CD4-positive, alpha-beta T cell (primary cell): ENCODE results near the gene PPDPF. TPM values are rescaled to one million over a fixed set of nuclear protein-coding genes. Genes with fewer than 3 reads are reported as not detected.

Experiments
- ATAC-seq: fragments of 200-7000 bp; cut with Tn5 transposase; one replicate; pipeline ENCODE4 v1.10.0; 2022; ENCODE audit warnings: mild to moderate bottlenecking; ENCODE audit not compliant: poor library complexity
- CTCF ChIA-PET: fragments of 350-600 bp; sonication (Branson Sonifier 250); formaldehyde crosslinking; loops from one replicate; lab custom pipeline; 2021; ENCODE audit warnings: antibody characterized with exemption, inconsistent platforms; lab: Charles Lee
- POLR2A ChIA-PET: fragments of 350-600 bp; sonication (Branson Sonifier 250); formaldehyde crosslinking; loops from one replicate; lab custom pipeline; 2021; ENCODE audit warnings: antibody characterized with exemption, inconsistent platforms; lab: Charles Lee
- DNase-seq, 14 experiments: peaks; one replicate each; pipeline ENCODE4 v3.0.0-alpha.2; 2013 to 2020; ENCODE audit warnings: mixed read lengths in 2 of 14
- H3K27ac ChIP-seq, 2 donors: one replicate each; pipeline versions ENCODE4 v1.5.1 to v1.7.0; 2013; ENCODE audit warnings: low read length in 2 of 2, low read depth in 1 of 2, mild to moderate bottlenecking in 1 of 2
- H3K27me3 ChIP-seq, 2 experiments: 1 replicate in 1 of 2; 2 replicates in 1 of 2; pipeline versions ENCODE4 v1.6.1 to v1.7.0; 2013; ENCODE audit warnings: low read length in 2 of 2, control low read depth in 1 of 2, mild to moderate bottlenecking in 1 of 2, moderate library complexity in 1 of 2; ENCODE audit not compliant: insufficient read depth in 2 of 2, control insufficient read depth in 1 of 2
- H3K36me3 ChIP-seq: one replicate; pipeline ENCODE4 v1.6.1; 2013; ENCODE audit warnings: low read length, control low read depth; ENCODE audit not compliant: insufficient read depth
- H3K4me1 ChIP-seq: one replicate; pipeline ENCODE4 v1.6.1; 2013; ENCODE audit warnings: low read length, control low read depth; ENCODE audit not compliant: insufficient read depth
- H3K4me3 ChIP-seq: one replicate; pipeline ENCODE4 v1.5.1; 2013; ENCODE audit warnings: mild to moderate bottlenecking, low read length, moderate library complexity
- H3K9me3 ChIP-seq, 2 experiments: 1 replicate in 1 of 2; 2 replicates in 1 of 2; pipeline versions ENCODE4 v1.6.1 to v1.7.0; 2013; ENCODE audit warnings: low read length in 2 of 2, mild to moderate bottlenecking in 2 of 2, control low read depth in 1 of 2, moderate library complexity in 1 of 2; ENCODE audit not compliant: control insufficient read depth in 1 of 2, insufficient read depth in 1 of 2
- H3K27ac Mint-ChIP-seq: one replicate; pipeline ENCODE4 v1.8.0; 2020; ENCODE audit warnings: mixed read lengths
- H3K27me3 Mint-ChIP-seq: one replicate; pipeline ENCODE4 v1.8.0; 2021; ENCODE audit warnings: mixed read lengths
- H3K36me3 Mint-ChIP-seq: one replicate; pipeline ENCODE4 v1.8.0; 2021; ENCODE audit warnings: low read depth, mixed read lengths
- H3K4me1 Mint-ChIP-seq: one replicate; pipeline ENCODE4 v1.8.0; 2021; ENCODE audit warnings: low read depth, mixed read lengths
- H3K4me3 Mint-ChIP-seq: one replicate; pipeline ENCODE4 v1.8.0; 2020; ENCODE audit warnings: mild to moderate bottlenecking, mixed read lengths
- H3K9me3 Mint-ChIP-seq: one replicate; pipeline ENCODE4 v1.8.0; 2020; ENCODE audit warnings: mixed read lengths
- intact Hi-C, 2 experiments: fragments of 100-400 bp; cut with DNase I in 1 of 2; cut with micrococcal nuclease in 1 of 2; formaldehyde crosslinking; loops; one replicate each; pipeline versions ENCODE4 v1.15.1 to v1.9.0; 2023 to 2025; cut with DNase I, micrococcal nuclease
- total RNA-seq, 174 experiments: library from RNA in 2 of 174; stranded (reverse) in 2 of 174; gene quantifications; one replicate each; pipeline ENCODE4 v1.2.3 and lab custom pipeline; 2021 to 2026
- TF ChIP-seq, protein P1 (sequence below): fragments of 200-600 bp; IDR thresholded peaks from one replicate; pipeline ENCODE4 v1.8.0; 2022; ENCODE audit warnings: antibody characterized with exemption, mild to moderate bottlenecking

PPDPF gene
- total RNA-seq, 2 experiments from 2014 or later = 249 to 251 TPM

DNA sequence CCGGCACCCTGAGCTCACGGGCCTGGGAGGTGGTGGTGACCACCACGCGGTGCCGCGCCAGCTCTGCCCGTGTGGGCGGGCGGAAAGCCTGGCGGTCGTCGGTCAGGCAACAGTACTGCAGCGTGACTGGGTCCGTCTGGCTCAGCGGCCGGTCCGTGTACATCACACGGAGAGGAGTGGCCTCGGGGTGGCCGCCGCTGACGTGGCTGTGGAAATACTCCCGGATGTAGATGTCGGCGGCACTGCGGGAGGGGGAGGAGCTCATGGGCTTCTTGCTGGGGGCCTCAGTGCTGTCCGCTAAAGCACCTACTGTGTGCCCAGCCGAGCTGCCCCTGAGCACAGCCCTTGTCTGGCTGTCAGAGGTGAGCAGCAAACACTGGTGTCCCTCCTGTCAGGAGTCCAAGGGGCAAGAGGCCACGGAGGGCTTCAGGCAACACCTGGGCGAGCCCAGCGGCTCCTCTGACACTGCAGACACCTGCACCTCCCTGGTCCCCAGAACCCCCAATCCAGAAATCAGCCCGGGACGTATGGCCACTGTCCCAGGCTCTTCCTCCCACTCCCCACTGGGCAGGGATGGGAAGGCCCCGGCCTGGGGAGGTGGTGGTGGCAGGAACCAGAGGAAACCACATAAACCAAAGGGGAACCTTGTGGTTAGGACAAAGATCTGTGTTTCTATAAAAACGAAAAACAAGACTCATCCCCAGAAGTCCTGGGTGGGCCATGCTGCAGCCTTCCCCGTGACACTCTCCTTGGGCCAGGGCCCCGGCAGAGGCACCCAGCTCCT is 47.0 kb downstream of the PPDPF start:
- Histone ChIP-seq H3K4me3 (peak overlapping the region; percentile 52), H3K27me3 (no peaks in the 10 kb centered on the region), H3K36me3 (peaks cover 23% of the 10 kb centered on the region), H3K4me1 (peaks cover 39% of the 10 kb centered on the region), H3K9me3 (peaks cover 0 to 3% of the 10 kb centered on the region in 2 experiments), H3K27ac (no peak overlapping the region)
- TF ChIP-seq, protein P1, sequence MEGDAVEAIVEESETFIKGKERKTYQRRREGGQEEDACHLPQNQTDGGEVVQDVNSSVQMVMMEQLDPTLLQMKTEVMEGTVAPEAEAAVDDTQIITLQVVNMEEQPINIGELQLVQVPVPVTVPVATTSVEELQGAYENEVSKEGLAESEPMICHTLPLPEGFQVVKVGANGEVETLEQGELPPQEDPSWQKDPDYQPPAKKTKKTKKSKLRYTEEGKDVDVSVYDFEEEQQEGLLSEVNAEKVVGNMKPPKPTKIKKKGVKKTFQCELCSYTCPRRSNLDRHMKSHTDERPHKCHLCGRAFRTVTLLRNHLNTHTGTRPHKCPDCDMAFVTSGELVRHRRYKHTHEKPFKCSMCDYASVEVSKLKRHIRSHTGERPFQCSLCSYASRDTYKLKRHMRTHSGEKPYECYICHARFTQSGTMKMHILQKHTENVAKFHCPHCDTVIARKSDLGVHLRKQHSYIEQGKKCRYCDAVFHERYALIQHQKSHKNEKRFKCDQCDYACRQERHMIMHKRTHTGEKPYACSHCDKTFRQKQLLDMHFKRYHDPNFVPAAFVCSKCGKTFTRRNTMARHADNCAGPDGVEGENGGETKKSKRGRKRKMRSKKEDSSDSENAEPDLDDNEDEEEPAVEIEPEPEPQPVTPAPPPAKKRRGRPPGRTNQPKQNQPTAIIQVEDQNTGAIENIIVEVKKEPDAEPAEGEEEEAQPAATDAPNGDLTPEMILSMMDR = no peak
- Mint-ChIP-seq H3K36me3 (no peaks in the 10 kb centered on the region), H3K27ac (peak overlapping the region; percentile 33), H3K4me1 (peaks cover 16% of the 10 kb centered on the region), H3K9me3 (no peaks in the 10 kb centered on the region), H3K4me3 (peak overlapping the region; percentile 78), H3K27me3 (no peaks in the 10 kb centered on the region)
- peak; percentile 25 to 82 (median 38) for DNase-seq
- POLR2A ChIA-PET = interaction anchor here (0.6 to 3.2 kb wide), 14 partner anchors 12 to 495 kb away, joined by 3 to 16 read pairs (median 4); partner anchors contain the start of genes GMEB2, PPDPF, SAMD10 and TCEA2
- intact Hi-C loops = loop anchor here in 1 of 2 experiments (2.0 kb wide), 1 partner anchor 15 kb away; no protein-coding TSS in a partner anchor
- CTCF ChIA-PET = interaction anchor here (0.7 to 1.7 kb wide), 3 partner anchors 13 to 297 kb away, joined by 3 read pairs; partner anchors contain the start of genes PTK6 and TPD52L2
- ATAC-seq = peak; percentile 57

DNA sequence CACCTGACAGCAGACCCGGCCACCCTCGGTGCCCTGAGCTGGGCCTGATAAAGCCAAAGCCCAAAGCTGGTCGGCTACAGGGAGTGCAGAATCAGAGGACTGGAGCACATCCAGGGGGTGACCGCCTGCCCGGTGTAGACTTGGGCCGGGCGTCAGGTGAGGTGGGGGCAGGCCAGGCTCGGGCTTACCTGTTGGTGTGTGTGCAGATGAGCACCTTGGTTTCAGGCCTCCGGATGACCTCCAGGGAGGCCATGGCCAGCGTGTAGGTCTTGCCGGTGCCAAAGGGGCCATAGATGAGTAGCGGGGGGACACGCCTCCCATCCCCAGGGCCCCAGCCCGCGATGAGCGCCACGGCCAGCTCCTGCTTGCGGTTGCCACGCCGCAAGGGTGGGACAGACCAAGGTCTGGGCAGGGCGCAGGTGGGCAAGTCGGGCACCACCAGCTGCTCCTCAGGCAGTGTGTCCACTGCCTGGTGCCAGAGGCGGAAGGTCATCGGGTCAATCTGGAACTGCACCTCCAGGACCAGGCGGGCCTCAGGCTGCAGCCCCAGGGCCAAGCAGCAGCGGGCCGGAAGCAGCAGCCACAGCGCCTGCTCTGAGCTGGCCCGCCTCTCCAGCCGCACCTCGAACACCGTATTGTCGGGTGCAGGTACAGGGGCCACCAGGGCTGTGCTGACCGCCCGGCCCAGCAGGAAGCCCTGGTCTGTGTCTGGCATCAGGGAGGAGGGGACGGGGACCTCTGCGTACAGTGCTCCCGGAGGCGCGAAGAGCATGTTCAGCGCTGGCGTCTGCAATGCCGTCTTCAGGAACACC is 47.8 kb downstream of the PPDPF start:
- ChIA-PET POLR2A (interaction anchor here (0.9 to 3.2 kb wide), 15 partner anchors 10 to 494 kb away, joined by 3 to 16 read pairs (median 4); partner anchors contain the start of genes GMEB2, PPDPF, SAMD10 and TCEA2), CTCF (interaction anchor here (0.7 to 1.7 kb wide), 3 partner anchors 12 to 296 kb away, joined by 3 to 5 read pairs (median 3); partner anchors contain the start of genes PTK6 and TPD52L2)
- no peaks in the 10 kb centered on the region for H3K9me3 Mint-ChIP-seq
- H3K4me1 Mint-ChIP-seq = peaks cover 16% of the 10 kb centered on the region
- H3K27ac Mint-ChIP-seq = peak overlapping the region; percentile 33
- H3K27ac ChIP-seq = no peak overlapping the region
- H3K27me3 ChIP-seq = no peaks in the 10 kb centered on the region
- intact Hi-C loops = loop anchor here in 1 of 2 experiments (2.0 kb wide), 1 partner anchor 16 kb away; no protein-coding TSS in a partner anchor
- H3K27me3 Mint-ChIP-seq = no peaks in the 10 kb centered on the region
- peak; percentile 40 for ATAC-seq
- TF ChIP-seq, protein P1 = no peak
- peaks cover 0 to 7% of the 10 kb centered on the region in 2 experiments for H3K9me3 ChIP-seq
- H3K4me1 ChIP-seq = peaks cover 47% of the 10 kb centered on the region
- peak overlapping the region; percentile 52 for H3K4me3 ChIP-seq
- DNase-seq = peak in 3 of 14 experiments; percentile 33 to 47 (median 35)
- peaks cover 22% of the 10 kb centered on the region for H3K36me3 ChIP-seq
- peak overlapping the region; percentile 78 for H3K4me3 Mint-ChIP-seq
- no peaks in the 10 kb centered on the region for H3K36me3 Mint-ChIP-seq
